D721Med (cell line): ENCODE measurements around the gene FA2H.

Experiments used
- DNase-seq: peaks from one replicate; pipeline ENCODE4 v3.0.0; 2011; ENCODE audit warnings: low spot score; ENCODE audit not compliant: insufficient read length
- FAIRE-seq: peaks from 2 replicates; lab custom pipeline; 2011; peaks lifted over from hg19 to GRCh38; lab: Jason Lieb, UNC
- CTCF ChIP-seq: IDR thresholded peaks from 2 replicates; pipeline ENCODE4 v1.5.1; 2012; ENCODE audit warnings: mild to moderate bottlenecking, control low read depth; ENCODE audit not compliant: insufficient read depth; ENCODE audit errors: missing control alignments

FA2H gene

GRCh38 chr16:74744566-74744965 is 30.1 kb downstream of the FA2H start:
- DNase-seq (no peak), FAIRE-seq (no peak)
- TF ChIP-seq CTCF: no peak

GRCh38 chr16:74743668-74744299 is 30.8 kb downstream of the FA2H start:
- DNase-seq (no peak), FAIRE-seq (no peak)
- no peak for TF ChIP-seq CTCF

DNA sequence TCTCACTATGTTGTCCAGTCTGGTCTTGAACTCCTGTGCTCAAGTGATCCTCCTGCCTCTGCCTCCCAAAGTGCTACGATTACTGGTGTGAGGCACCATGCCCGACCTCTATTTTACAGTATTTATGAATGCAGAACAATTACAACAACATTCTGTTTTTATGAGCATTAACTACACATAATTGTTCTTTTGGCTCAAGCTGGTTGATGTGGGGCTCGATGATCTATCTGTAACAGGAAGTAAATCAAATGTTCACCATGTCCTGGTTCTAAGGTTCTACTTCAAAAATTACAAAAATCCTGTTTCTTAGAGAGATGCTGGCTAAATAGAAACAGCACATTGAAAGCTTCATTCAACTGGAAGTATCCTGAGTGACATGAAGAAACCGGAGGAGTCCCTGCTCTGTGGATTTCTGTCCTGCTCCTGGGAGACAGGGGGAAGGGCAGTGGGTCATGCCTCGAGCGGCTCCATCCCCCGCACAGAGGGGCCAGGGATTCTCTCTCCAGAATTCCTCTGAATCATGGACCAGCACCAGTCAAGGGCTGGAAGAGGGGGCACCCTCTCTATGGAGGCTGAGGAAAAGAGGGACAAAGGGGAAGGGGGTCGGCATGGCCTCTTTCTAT is 31.5 kb downstream of the FA2H start:
- FAIRE-seq (no peak), DNase-seq (no peak)
- TF ChIP-seq CTCF: no peak

DNA sequence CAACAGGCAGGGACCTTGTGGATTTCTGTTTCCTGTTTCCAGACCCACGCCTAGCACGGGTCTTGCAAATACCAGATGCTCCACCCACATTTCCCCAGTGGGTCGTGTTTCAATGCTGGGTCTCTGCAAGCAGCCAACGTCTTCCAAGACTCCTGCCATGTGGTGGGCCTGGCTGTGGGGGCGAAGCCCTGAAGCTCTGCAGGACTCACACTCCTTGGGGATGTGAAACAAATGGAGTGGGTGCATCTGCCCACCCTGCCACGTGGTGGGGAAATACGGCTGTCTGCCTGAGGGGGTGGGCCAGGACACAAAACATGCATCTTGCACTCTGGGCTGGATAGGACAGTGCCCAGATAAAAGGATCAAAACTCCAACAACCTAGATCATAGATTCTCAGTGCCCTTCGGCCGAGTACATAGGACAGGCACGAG is 32.6 kb downstream of the FA2H start:
- no peak for TF ChIP-seq CTCF
- DNase-seq (no peak), FAIRE-seq (no peak)

DNA sequence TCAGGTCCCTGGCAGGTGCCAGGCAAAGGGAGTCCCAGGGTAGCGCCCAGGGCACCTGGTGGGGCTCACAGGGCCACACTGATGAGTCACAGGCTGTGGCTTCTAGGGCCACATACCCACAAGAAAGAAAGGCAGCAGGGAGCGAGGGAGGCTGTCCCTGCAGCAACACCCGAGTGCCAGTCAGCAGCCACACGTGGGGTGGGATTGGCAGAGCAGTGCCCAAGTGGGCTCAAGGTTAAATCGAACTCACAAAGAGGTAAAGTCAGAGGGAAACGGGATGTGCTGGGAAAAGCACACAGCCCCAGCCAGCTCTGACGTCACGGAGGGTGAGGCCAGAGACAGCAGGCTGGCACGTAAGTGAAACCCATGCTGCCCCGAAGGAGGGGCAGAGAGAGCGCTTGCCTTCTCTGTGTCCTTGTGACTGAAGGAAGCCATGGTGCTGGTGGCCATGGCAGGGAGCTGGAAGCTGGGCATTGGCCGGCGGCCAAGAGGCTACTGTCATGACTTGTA is 33.8 kb downstream of the FA2H start:
- DNase-seq (no peak), FAIRE-seq (no peak)
- no peak for TF ChIP-seq CTCF

- no peak for FAIRE-seq
- TF ChIP-seq CTCF: no peak
- DNase-seq: no peak
Measured at GRCh38 chr16:74739275-74739674, 35.3 kb downstream of the FA2H start.

- no peak for TF ChIP-seq CTCF
- FAIRE-seq: no peak
- no peak for DNase-seq
Measured at GRCh38 chr16:74738816-74739215, 35.8 kb downstream of the FA2H start.
